ENCODE results near the gene ZNF444. TPM values are rescaled to one million over a fixed set of nuclear protein-coding genes. Genes with fewer than 3 reads are reported as not detected.

ZNF444 gene
- total and polyA plus RNA-seq, 9 of the 15 experiments (the other 6 are each of a cell fraction or from before 2014, with no cell fraction given), result 0.39 to 40.0 (median 6.9) TPM

DNA sequence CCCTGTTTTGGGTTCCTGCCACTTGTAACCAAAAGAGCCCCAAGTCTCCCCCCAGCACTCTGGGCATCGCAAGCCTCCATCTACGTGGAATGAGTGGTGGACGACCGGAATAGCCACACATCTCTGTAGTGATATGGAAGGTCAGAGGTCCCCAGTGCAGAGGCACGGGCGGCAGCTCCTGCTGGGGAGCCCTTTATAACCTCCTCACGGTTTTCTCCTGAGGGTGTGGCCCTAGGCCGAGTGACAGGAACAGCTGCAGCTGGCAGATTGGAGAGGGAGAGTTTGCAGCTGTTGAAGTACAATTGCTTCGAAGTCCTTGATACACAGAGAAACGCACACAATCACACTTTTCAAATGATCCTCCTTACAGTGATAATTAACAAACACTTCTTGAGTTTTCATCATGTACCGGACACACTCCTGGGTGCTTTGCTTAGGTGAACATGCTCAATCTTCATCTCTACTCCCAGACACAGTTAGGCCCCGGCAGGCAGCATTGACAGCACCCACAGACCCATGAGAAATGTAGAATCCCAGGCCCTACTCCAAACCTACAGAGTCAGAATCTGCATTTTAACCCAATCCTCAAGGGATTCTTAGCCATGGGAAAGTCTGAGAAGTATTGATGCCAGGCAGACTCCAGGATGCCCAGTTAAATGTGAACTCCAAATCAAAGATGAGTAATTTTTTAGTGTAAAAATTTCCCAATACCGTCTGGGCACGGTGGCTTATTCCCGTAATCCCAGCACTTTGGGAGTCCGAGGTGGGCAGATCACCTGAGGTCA is 15.1 kb upstream of the ZNF444 start (continued):
- TF ChIP-seq SMC3 (conservative IDR thresholded peaks at IDR 0.05; ENCODE audit: insufficient read depth, low read depth, low read length), result no peak
- TF ChIP-seq NFRKB (IDR thresholded peaks at IDR 0.05; ENCODE audit: low read depth), result no peak
- TF ChIP-seq THRAP3 (IDR thresholded peaks at IDR 0.05; ENCODE audit: borderline replicate concordance), result no peak
- TF ChIP-seq, protein P1, sequence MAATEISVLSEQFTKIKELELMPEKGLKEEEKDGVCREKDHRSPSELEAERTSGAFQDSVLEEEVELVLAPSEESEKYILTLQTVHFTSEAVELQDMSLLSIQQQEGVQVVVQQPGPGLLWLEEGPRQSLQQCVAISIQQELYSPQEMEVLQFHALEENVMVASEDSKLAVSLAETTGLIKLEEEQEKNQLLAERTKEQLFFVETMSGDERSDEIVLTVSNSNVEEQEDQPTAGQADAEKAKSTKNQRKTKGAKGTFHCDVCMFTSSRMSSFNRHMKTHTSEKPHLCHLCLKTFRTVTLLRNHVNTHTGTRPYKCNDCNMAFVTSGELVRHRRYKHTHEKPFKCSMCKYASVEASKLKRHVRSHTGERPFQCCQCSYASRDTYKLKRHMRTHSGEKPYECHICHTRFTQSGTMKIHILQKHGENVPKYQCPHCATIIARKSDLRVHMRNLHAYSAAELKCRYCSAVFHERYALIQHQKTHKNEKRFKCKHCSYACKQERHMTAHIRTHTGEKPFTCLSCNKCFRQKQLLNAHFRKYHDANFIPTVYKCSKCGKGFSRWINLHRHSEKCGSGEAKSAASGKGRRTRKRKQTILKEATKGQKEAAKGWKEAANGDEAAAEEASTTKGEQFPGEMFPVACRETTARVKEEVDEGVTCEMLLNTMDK (IDR thresholded peaks at IDR 0.05; ENCODE audit: borderline replicate concordance, insufficient read depth, low read depth, low read length, poor library complexity, severe bottlenecking), result no peak
- no peak for TF ChIP-seq DNMT1 (IDR thresholded peaks at IDR 0.05)
- TF ChIP-seq MTA3 (IDR thresholded peaks at IDR 0.05; ENCODE audit: borderline replicate concordance), result peak; percentile 69
- TF ChIP-seq, protein P2, sequence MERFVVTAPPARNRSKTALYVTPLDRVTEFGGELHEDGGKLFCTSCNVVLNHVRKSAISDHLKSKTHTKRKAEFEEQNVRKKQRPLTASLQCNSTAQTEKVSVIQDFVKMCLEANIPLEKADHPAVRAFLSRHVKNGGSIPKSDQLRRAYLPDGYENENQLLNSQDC (CRISPR knock-in tag; IDR thresholded peaks at IDR 0.05), result no peak
- TF ChIP-seq ZNF408 (CRISPR knock-in tag; IDR thresholded peaks at IDR 0.05; ENCODE audit: low read depth), result no peak
- TF ChIP-seq ZNF354B (CRISPR knock-in tag; IDR thresholded peaks at IDR 0.05), result no peak
- TF ChIP-seq GATA2 (CRISPR knock-in tag; IDR thresholded peaks at IDR 0.05), result peak; percentile 74
- TF ChIP-seq RCOR1 (IDR thresholded peaks at IDR 0.05; ENCODE audit: borderline replicate concordance in 1 of 2, low read depth in 2 of 2, low read length in 2 of 2), result peak in 1 of 2 experiments; percentile 87; a peak in 2 of 4 replicates
- TF ChIP-seq HNRNPH1 (optimal IDR thresholded peaks at IDR 0.05; ENCODE audit: low read depth, low read length), result no peak
- TF ChIP-seq CXXC5 (CRISPR knock-in tag; IDR thresholded peaks at IDR 0.05), result peak; percentile 72
- TF ChIP-seq TOE1 (IDR thresholded peaks at IDR 0.05; ENCODE audit: borderline replicate concordance), result no peak
- TF ChIP-seq TOE1 (CRISPR knock-in tag; IDR thresholded peaks at IDR 0.05; ENCODE audit: borderline replicate concordance, low read depth), result no peak
- TF ChIP-seq RBM25 (IDR thresholded peaks at IDR 0.05; ENCODE audit: low read depth, low read length, severe bottlenecking), result no peak
- TF ChIP-seq EP300 (IDR thresholded peaks at IDR 0.05; ENCODE audit: low read length), result peak; percentile 78
- no peak for TF ChIP-seq NCOA4 (IDR thresholded peaks at IDR 0.05; ENCODE audit: partially characterized antibody)
- TF ChIP-seq, protein P3, sequence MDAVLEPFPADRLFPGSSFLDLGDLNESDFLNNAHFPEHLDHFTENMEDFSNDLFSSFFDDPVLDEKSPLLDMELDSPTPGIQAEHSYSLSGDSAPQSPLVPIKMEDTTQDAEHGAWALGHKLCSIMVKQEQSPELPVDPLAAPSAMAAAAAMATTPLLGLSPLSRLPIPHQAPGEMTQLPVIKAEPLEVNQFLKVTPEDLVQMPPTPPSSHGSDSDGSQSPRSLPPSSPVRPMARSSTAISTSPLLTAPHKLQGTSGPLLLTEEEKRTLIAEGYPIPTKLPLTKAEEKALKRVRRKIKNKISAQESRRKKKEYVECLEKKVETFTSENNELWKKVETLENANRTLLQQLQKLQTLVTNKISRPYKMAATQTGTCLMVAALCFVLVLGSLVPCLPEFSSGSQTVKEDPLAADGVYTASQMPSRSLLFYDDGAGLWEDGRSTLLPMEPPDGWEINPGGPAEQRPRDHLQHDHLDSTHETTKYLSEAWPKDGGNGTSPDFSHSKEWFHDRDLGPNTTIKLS (IDR thresholded peaks at IDR 0.05; ENCODE audit: borderline replicate concordance, low read depth), result no peak; the same call in 1 of the 2 replicates
- no peak for TF ChIP-seq ZSCAN29 (IDR thresholded peaks at IDR 0.05)
- TF ChIP-seq ZNF41 (CRISPR knock-in tag; conservative IDR thresholded peaks at IDR 0.05), result no peak
